Measurements from ENCODE around the gene ECSIT.

DNA sequence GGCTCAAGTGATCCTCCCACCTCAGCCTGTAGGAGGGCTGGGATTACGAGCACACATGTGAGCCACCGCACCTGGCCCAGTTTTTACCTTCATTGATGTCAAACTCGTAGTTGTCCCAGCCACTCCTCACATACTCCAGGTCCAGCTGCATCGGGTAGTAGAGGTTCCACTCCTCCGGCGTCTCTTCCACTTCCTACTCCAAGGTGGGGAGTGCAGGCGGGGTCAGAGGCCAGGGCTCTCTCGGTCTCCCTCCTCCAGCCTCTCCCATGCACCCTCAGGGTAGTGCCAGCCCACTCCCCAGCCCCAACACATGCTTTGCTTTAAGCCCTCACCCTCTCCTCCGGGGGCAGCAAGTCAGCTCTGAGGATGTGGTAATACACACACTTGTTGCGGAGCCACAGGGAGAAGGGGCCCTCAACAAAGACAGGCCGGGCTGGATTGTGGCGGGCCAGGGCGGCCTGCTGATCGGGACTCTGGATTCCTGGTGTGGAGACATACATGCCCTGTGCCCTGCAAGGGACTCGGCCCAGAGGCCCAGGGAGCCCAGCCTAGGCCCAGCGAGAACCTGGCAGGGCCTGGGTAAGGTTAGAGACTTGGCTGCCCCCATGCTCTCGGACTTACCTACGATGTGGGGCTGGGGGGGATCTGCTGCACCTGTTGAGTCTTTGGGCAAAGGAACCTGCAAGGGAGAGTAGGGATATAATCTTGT is 21.4 kb downstream of the ECSIT start:
- TF ChIP-seq OVOL2 (CRISPR knock-in tag; IDR thresholded peaks at IDR 0.05; ENCODE audit: borderline replicate concordance) (no peak), TEAD1 (CRISPR knock-in tag; IDR thresholded peaks at IDR 0.05) (no peak), CREB1 (CRISPR knock-in tag; IDR thresholded peaks at IDR 0.05) (no peak), EMX1 (CRISPR knock-in tag; IDR thresholded peaks at IDR 0.05) (no peak), RORB (CRISPR knock-in tag; IDR thresholded peaks at IDR 0.05) (no peak), ZNF317 (CRISPR knock-in tag; IDR thresholded peaks at IDR 0.05; ENCODE audit: borderline replicate concordance, low read depth) (no peak), NR2C2 (CRISPR knock-in tag; IDR thresholded peaks at IDR 0.05) (no peak), CREM (CRISPR knock-in tag; IDR thresholded peaks at IDR 0.05) (no peak)
- TF ChIP-seq, protein P1, sequence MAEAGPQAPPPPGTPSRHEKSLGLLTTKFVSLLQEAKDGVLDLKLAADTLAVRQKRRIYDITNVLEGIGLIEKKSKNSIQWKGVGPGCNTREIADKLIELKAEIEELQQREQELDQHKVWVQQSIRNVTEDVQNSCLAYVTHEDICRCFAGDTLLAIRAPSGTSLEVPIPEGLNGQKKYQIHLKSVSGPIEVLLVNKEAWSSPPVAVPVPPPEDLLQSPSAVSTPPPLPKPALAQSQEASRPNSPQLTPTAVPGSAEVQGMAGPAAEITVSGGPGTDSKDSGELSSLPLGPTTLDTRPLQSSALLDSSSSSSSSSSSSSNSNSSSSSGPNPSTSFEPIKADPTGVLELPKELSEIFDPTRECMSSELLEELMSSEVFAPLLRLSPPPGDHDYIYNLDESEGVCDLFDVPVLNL (CRISPR knock-in tag; IDR thresholded peaks at IDR 0.05; ENCODE audit: borderline replicate concordance, low read depth) = no peak
- TF ChIP-seq, protein P2, sequence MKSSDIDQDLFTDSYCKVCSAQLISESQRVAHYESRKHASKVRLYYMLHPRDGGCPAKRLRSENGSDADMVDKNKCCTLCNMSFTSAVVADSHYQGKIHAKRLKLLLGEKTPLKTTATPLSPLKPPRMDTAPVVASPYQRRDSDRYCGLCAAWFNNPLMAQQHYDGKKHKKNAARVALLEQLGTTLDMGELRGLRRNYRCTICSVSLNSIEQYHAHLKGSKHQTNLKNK (CRISPR knock-in tag; IDR thresholded peaks at IDR 0.05) = no peak
- TF ChIP-seq, protein P3, sequence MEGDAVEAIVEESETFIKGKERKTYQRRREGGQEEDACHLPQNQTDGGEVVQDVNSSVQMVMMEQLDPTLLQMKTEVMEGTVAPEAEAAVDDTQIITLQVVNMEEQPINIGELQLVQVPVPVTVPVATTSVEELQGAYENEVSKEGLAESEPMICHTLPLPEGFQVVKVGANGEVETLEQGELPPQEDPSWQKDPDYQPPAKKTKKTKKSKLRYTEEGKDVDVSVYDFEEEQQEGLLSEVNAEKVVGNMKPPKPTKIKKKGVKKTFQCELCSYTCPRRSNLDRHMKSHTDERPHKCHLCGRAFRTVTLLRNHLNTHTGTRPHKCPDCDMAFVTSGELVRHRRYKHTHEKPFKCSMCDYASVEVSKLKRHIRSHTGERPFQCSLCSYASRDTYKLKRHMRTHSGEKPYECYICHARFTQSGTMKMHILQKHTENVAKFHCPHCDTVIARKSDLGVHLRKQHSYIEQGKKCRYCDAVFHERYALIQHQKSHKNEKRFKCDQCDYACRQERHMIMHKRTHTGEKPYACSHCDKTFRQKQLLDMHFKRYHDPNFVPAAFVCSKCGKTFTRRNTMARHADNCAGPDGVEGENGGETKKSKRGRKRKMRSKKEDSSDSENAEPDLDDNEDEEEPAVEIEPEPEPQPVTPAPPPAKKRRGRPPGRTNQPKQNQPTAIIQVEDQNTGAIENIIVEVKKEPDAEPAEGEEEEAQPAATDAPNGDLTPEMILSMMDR (IDR thresholded peaks at IDR 0.05) = no peak
- TF ChIP-seq, protein P4, sequence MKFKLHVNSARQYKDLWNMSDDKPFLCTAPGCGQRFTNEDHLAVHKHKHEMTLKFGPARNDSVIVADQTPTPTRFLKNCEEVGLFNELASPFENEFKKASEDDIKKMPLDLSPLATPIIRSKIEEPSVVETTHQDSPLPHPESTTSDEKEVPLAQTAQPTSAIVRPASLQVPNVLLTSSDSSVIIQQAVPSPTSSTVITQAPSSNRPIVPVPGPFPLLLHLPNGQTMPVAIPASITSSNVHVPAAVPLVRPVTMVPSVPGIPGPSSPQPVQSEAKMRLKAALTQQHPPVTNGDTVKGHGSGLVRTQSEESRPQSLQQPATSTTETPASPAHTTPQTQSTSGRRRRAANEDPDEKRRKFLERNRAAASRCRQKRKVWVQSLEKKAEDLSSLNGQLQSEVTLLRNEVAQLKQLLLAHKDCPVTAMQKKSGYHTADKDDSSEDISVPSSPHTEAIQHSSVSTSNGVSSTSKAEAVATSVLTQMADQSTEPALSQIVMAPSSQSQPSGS (CRISPR knock-in tag; IDR thresholded peaks at IDR 0.05; ENCODE audit: borderline replicate concordance, low read depth) = no peak
- TF ChIP-seq, protein P5, sequence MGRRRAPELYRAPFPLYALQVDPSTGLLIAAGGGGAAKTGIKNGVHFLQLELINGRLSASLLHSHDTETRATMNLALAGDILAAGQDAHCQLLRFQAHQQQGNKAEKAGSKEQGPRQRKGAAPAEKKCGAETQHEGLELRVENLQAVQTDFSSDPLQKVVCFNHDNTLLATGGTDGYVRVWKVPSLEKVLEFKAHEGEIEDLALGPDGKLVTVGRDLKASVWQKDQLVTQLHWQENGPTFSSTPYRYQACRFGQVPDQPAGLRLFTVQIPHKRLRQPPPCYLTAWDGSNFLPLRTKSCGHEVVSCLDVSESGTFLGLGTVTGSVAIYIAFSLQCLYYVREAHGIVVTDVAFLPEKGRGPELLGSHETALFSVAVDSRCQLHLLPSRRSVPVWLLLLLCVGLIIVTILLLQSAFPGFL (CRISPR knock-in tag; IDR thresholded peaks at IDR 0.05; ENCODE audit: borderline replicate concordance) = no peak
